ENCODE results near the gene JSRP1.
A peak's percentile ranks its signal among the peaks of the same experiment; 100 is the strongest.
"Not testable (repeated sequence)": the region's sequence is repeated elsewhere in the genome, so short reads cannot be mapped to it uniquely, and the experiment has no call there.

The JSRP1 gene

DNA sequence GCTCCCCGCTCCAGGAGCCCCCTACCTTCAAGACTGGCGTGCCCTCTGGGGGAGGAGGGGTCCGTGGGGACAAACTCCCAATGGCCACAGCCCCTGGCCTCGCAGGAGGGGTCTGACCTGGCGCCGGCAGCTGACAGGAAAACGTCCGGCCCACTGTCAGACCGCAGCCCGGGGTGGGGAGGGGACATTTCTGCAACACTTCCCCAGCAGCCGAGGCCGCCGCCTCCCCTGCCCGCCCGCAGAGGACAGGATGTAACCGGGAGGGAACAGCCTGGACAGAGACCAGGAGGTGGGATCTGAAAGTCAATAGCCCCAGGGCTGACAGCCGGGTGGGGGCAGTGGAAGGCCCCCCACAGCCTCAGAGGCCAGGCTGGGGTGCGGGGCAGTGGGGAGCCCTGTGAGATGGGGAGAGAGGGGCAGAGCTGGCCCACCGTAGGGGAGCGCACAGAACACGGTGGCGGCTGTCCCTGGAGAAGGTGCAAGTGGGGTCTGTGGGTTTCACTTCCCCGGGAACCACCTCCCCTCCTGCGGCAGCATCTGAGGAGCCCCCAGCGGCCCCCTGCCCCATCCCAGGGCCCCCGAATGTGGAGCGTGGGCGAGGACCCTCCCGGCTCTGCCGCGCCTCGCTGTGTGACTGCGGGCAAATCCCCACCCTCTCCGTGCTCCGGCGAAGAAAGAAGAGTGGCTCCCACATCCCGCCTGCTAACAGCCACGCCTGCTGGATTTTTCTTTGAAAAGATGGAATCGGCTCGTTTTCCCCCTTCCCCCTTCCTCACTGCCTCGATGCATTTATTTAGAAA lies 26.0 kb upstream of the JSRP1 start, which contains the start of gene PEAK3:
Gene PEAK3 (minus strand): TSS at position 114 of the 800 bp plus-strand sequence. CDS start 1,244 bp downstream, outside the sequence.
- peak; percentile 48 for DNase-seq

DNA sequence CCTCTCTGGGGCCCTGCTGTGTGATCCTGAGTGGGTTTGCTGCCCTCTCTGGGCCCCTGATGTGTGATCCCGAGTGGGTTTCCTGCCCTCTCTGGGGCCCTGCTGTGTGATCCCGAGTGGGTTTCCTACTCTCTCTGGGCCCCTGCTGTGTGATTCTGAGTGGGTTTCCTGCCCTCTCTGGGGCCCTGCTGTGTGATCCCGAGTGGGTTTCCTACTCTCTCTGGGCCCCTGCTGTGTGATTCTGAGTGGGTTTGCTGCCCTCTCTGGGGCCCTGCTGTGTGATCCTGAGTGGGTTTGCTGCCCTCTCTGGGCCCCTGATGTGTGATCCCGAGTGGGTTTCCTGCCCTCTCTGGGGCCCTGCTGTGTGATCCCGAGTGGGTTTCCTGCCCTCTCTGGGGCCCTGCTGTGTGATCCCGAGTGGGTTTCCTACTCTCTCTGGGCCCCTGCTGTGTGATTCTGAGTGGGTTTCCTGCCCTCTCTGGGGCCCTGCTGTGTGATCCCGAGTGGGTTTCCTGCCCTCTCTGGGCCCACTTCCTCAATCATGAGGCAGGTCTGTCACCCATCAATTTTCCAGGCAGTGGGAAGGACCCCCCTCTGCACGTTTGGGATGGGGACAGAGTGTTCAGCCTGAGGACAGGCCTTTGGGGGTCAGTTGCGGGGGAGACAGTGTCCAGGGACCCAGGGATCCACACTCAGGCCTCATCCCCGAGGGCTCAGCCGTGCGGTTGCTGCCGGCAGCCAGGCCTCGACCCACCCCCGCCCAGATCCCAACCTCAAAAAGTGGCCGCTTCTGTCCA lies 25.2 kb upstream of the JSRP1 start:
- DNase-seq = not testable (repeated sequence)

DNA sequence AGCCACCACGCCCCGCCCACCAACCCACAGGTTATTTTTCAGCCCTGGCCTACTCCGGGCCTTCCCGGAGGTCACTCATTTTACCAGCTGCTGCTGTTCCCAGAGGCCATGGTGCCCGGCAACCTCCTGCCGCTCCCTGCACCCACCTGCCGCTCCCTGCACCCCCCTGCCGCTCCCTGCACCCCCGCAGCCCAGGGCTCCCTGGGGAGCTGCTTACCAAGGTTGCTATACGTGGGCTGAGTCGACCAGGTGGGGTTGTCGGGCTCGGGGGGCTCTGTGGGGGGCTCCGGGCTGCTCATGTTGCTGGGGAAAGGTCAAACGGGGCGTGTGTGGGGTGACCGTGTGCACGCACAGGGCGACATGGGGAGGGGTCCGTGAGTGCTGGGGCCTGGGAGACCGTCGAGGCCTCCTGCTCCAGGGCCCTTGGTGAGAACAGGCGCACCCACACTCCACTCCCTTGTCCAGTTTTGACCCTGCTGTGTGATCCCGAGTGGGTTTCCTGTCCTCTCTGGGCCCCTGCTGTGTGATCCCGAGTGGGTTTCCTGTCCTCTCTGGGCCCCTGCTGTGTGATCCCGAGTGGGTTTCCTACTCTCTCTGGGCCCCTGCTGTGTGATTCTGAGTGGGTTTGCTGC lies 24.5 kb upstream of the JSRP1 start:
- DNase-seq = no peak

GRCh38 chr19:2278459-2279158 lies 22.4 kb upstream of the JSRP1 start:
- DNase-seq = no peak

GRCh38 chr19:2277138-2277537 lies 20.9 kb upstream of the JSRP1 start:
- DNase-seq = no peak

GRCh38 chr19:2276429-2276986 lies 20.3 kb upstream of the JSRP1 start:
- no peak for DNase-seq

- no peak for DNase-seq
Measured at GRCh38 chr19:2275588-2276428, 19.6 kb upstream of the JSRP1 start.

DNA sequence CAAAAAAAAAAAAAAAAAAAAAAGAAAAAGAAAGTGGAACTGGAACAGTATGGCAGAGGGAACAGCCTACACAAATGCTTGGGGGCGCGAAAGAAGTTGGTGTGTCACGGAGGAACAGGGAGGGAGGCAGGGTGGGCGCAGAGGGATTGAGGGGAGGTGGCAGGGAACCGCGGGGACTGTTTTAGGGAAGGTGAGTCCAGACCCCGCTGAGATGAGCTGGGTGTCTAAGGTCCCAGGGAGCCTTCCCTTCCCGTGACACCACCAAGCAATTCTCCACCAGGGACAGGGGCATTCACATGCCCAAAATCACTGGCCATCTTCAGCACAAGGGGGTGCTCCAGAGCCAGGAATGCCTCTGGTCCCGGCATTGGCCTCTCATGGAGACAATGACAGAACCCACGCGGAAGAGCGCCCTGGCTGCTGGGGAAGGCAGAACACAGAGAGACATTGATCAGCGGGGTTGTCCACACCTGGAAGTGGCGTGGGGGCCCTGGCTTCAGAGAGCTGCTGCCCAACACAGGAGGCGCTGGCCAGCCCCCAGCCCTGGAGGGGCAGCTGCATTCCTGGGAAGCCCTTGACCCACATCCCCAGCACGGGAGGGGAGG lies 18.8 kb upstream of the JSRP1 start:
- peak; percentile 57 for DNase-seq

DNA sequence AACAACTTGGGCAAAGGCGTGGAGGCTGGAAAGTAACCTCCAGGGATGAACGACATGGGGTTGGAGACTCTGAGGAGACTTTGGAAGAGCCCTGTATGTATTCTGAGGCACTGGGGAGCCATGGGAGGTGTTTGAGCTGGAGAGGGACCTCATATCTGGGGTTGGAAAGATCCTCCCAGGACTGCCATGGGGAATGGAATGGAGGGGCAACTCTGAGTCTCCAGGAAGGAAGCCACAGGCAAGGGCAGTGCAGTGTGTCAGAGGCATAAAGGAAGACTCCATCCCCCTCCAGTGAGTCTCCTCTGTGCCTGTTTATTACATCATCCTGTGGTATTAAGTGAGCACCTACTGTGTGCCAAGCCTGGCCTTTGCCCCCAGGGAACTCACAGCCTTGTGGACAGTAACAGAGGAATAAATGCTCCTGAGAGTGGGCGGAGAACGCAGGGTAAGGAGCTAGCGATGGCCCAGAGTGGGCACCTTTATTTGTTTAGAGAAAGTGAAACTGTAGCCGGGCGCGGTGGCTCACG lies 18.0 kb upstream of the JSRP1 start:
- no peak for DNase-seq

GRCh38 chr19:2273356-2274184 lies 17.4 kb upstream of the JSRP1 start:
- peak; percentile 83 for DNase-seq

DNA sequence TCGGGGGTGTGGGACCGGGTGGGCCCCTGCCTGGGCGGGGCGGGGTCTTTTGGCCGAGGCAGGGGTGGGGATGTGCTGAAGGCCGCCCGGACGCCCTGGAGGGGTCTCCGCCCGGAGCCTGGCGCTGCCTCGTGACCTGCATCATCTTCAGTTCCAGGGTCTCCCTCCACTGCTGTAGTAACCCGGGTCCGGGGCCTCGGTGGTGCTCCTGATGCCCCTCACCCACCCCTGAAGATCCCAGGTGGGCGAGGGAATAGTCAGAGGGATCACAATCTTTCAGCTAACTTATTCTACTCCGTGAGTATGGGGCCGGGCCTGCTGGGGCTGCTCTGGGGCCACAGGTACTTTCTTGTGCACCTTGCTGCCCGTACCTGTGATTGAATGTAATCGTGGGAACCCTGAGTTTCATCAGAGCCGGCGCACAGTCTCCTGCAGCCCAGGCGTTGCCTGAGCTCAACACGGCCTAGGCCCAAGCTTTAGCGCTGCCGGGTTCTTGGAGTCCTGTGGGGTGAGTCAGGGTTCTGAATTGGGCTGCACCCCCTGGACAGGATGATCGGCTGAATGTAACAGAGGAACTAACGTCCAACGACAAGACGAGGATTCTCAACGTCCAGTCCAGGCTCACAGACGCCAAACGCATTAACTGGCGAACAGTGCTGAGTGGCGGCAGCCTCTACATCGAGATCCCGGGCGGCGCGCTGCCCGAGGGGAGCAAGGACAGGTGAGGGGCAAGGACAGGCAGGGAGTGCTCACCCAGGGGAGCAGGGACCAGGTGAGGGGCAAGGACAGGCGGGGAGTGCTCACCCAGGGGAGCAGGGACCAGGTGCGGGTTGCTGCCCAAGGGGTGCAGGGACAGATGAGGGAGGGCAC lies 15.3 kb upstream of the JSRP1 start:
- DNase-seq = no peak

DNA sequence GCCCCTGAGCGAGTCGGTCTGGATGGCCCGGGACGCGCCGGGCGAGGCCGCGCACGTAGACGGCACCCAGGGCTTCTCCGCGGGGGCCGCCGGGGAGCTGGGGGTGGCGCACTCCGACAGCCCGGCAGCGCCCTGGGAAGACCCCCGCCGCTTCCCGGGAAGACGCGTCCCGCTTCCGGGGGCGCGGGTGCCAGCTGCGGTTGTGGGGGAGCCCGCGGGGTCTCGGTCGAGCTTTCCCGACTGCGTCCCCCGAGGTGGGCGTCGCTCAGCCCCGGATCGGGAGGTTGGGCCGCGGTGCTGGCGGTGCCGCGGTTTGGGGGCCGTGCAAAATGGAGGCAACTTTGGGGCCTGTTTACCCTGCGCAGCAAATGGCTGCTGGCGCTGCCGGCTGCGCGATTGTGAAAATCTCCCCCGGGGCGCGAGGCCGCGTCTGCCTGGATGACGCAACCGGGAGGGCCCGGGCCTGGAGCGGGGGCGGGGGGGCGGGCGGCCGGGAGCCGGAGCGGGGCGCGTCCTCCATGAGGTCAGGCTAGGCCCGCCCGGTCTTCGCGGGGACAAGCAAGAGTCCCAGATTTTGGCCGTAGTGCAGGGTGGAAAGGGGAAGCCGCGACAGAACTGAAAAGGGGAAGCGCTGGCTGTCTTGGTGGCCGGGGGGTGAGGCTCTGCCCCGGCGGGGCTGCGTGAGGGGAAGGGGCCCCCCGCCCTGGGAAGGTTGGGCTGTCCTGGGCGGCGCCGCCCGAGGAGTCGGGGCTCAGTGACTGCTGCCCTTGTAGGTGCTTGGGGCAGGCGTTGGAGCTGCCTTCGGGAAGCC lies 14.4 kb upstream of the JSRP1 start:
- DNase-seq = peak; percentile 81

DNA sequence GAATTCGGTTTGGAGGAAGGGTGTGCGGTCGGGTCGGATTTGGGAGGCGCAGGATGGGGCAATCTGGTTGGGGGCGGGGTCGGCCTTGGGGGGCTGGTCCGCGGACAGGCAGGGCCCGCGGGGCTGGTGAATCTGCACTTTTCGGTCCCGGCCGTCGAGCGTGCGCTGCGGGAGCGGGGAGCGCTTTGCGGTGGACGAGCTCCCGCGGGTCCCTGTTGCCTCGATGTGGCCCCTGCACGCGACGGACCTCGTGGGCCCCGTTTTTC lies 13.9 kb upstream of the JSRP1 start:
- DNase-seq = no peak

DNA sequence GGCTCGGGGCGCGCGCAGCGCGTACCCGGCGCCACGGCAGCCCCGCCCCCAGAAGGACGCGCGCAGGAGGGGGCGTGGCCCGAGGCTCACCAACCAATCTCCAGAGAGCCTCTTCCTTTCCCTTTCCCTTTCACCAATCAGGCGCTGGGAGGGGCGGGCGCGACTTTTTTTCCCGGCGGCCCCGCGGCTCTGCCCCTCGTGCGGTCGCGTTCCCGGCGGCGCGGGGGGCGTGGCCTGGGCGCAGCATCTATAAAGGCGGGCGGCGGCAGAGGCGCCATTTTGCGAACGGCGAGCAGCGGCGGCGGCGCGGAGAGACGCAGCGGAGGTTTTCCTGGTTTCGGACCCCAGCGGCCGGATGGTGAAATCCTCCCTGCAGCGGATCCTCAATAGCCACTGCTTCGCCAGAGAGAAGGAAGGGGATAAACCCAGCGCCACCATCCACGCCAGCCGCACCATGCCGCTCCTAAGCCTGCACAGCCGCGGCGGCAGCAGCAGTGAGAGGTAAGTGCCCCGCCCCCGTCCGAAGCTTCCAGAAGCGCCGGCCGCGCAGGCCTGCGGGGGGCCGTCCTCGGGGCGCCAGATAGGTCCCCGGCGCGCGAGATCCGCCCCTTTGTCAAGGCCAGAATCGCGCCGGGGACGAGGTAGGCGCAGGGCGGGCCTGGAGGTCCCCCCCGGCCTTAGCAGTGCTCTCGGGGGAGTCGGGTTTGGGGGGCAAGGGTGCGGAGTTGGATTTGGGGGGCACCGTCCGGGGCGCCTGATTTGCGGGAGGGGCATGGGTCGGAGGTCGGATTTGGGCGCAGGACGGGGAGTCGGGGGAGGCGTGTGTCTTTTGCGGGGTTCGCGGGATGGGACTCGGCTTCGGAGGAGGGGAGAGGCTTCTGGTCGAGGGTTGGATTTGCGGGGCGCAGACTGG lies 13.3 kb upstream of the JSRP1 start:
- DNase-seq = peak; percentile 99

DNA sequence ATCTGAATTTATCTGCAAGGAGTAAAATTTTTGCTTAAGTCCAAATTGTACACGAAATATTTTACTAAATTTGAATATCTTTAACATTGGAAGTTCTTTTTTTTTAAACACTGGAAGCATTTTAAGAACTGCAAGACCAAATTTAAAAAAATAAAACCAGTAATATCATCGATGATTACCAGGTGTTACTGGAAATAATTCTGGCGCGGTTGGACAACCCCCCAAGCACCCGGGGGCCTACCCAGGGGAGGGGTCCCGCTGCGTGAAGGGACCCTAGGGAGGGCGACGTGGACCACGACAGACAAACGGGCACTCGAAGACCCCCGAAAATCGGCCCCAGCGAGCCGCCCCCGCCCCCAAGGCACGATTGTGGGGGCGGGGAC lies 12.6 kb upstream of the JSRP1 start:
- DNase-seq = no peak

DNA sequence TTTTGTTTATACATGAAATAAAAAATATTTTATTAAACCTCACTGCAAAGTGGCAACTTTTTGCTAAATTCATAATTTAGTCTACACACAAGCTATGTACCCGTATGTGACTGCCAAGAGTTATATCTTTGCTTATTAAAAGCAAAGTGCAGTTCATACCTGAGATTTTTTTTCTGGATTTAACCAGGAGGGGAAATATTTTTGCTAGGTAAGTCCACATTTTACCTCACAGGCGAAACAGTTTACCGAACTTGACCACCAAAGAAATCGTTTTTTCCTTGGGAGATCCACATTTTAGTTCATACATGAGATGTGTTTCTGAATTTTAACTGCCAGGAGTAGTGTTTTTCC lies 12.2 kb upstream of the JSRP1 start:
- no peak for DNase-seq

Measured in CD4-positive, alpha-beta T cell treated with Interleukin-12 subunit alpha and Interleukin-12 subunit beta, for 1 hour (primary cell).